Measurements from ENCODE around the gene DNAH1. TPM values are rescaled to one million over a fixed set of nuclear protein-coding genes. Genes with fewer than 3 reads are reported as not detected.
A peak's percentile ranks its signal among the peaks of the same experiment; 100 is the strongest.

Gene DNAH1
- total RNA-seq (2014; rRNA removed; shearing (Covaris generic)) (0.35 and 1.8 TPM in 2 replicates), polyA plus RNA-seq (2016; fragmentation: Nextera tagmentation; extraction: Ambion mirVana) (0.17 and 0.81 TPM in 2 replicates)
- long read RNA-seq, result 0 reads

DNA sequence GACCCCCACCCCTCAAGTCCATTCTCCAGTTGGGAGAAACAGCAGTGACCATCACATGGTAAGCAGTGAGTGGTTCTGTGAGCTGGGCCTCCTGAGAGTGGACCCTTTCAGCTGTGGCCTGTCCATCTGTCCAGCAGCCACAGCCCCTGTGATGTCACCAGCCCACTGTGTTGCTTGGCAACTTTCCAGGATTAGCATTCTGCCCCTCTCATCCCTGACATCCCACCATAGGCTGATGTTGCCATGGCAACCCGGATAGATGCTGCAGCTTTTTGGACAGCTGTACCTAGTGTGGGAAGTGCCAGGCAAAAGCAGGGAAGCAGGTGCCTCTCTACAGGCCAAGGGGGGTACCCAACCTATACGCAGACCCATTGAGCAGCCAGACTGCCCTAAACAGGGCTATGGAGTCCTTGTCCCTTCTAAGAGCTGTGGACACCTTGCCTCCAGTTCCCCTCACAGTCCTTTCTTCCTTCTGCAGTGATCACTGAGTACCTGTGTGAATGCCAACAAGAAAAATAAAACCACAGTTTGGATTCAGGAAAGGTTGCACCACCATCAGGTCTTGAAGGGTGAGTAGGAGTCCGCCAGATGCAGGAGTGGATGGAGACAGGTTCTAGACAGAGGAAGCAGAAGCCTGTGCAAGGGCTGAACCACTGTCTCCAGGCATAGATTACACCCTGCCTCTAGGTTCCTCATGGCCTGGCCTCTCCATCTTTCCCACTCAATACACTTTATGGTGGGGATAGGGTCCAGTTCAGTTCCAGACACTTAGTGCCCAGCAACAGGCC lies at the start of gene DNAH1:
Gene DNAH1 (plus strand): TSS at position 343 of the 788 bp plus-strand sequence. CDS start 6,124 bp downstream, outside the sequence.
- Histone ChIP-seq H3K79me2 (replicated peaks; ENCODE audit: insufficient read depth) (no peaks in the 10 kb centered on the region), H3K4me1 (ENCODE audit: insufficient read depth) (peaks cover 5% of the 10 kb centered on the region; the same call in 1 of the 2 replicates), H2AFZ (peak within 1 kb of the TSS; percentile 92; the same call in 1 of the 2 replicates), H4K20me1 (replicated peaks; ENCODE audit: insufficient read depth) (no peaks in the 10 kb centered on the region), H3K4me2 (peak within 1 kb of the TSS; percentile 78), H3K27ac (ENCODE audit: low read depth) (no peak within 1 kb of the TSS), H3K27me3 (ENCODE audit: insufficient read depth) (peaks cover 7% of the 10 kb centered on the region; the same call in 1 of the 2 replicates), H3K9me2 (ENCODE audit: insufficient read depth) (no peaks in the 10 kb centered on the region), H3K36me3 (ENCODE audit: insufficient read depth) (no peaks in the 10 kb centered on the region), H3F3A (replicated peaks; ENCODE audit: low read depth) (0 out of 2 replicates have a peak, but pooled peaks cover 4% of the 10 kb centered on the region), H3K4me3 (peak within 1 kb of the TSS; percentile 56)
- peak within 1 kb of the TSS; percentile 75 for H3K4me3 Mint-ChIP-seq
- H3K4me1 Mint-ChIP-seq, result peaks cover 15% of the 10 kb centered on the region
- DNase-seq (ENCODE audit: low spot score) (no peak), ATAC-seq (no peak)
- H3K36me3 Mint-ChIP-seq (ENCODE audit: low read depth), result no peaks in the 10 kb centered on the region
- H3K27ac Mint-ChIP-seq, result no peak within 1 kb of the TSS
- no peaks in the 10 kb centered on the region for H3K9me3 Mint-ChIP-seq
- TF ChIP-seq ZNF114 (CRISPR knock-in tag; IDR thresholded peaks at IDR 0.05) (no peak), CREB1 (CRISPR knock-in tag; IDR thresholded peaks at IDR 0.05; ENCODE audit: low read depth) (no peak), EZH2 (IDR thresholded peaks at IDR 0.05; ENCODE audit: low read depth, unreplicated experiment) (no peak)
- peaks cover 7% of the 10 kb centered on the region for H3K27me3 Mint-ChIP-seq (ENCODE audit: insufficient read depth, low read depth, poor library complexity)

DNA sequence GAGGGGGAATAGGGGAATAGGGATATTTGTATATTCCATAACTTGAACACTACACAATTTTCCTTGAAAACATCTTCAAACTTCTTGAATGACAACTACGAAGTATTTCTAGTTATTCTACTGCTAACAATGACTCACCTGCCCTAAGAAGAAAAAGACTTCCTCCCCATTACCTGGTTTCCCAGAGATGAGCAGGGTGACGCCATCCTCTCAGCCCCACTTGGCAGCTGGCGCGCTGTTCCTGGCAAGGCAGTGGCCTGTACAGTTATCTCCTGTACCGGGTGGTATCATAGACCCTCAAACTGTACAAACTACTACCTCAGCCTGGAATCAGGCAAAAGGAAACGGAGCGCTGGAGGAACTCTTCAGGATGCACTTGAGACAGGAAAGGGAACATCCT lies 48.1 kb upstream of the DNAH1 start:
- no peaks in the 10 kb centered on the region for H3K4me1 ChIP-seq (ENCODE audit: insufficient read depth)
- peaks cover 2% of the 10 kb centered on the region for H3K27me3 Mint-ChIP-seq (ENCODE audit: insufficient read depth, low read depth, poor library complexity)
- peaks cover 94% of the 10 kb centered on the region for H3K79me2 ChIP-seq (replicated peaks; ENCODE audit: insufficient read depth)
- no peaks in the 10 kb centered on the region for H3K9me3 Mint-ChIP-seq
- DNase-seq (ENCODE audit: low spot score) (no peak), ATAC-seq (no peak)
- peaks cover 16% of the 10 kb centered on the region for H3F3A ChIP-seq (replicated peaks; ENCODE audit: low read depth)
- no peak overlapping the region for H3K4me2 ChIP-seq
- no peak overlapping the region for H2AFZ ChIP-seq
- no peak overlapping the region for H3K4me3 Mint-ChIP-seq
- no peak overlapping the region for H3K27ac Mint-ChIP-seq
- H3K9me2 ChIP-seq (ENCODE audit: insufficient read depth), result no peaks in the 10 kb centered on the region
- H3K36me3 ChIP-seq (ENCODE audit: insufficient read depth), result peaks cover 55% of the 10 kb centered on the region
- peaks cover 62% of the 10 kb centered on the region for H4K20me1 ChIP-seq (replicated peaks; ENCODE audit: insufficient read depth)
- no peaks in the 10 kb centered on the region for H3K27me3 ChIP-seq (ENCODE audit: insufficient read depth)
- H3K36me3 Mint-ChIP-seq (ENCODE audit: low read depth), result peaks cover 86% of the 10 kb centered on the region
- H3K27ac ChIP-seq (ENCODE audit: low read depth), result no peak overlapping the region
- no peak overlapping the region for H3K4me3 ChIP-seq
- H3K4me1 Mint-ChIP-seq, result no peaks in the 10 kb centered on the region; the same call in 2 of the 3 replicates
- TF ChIP-seq EZH2 (IDR thresholded peaks at IDR 0.05; ENCODE audit: low read depth, unreplicated experiment) (no peak), JUNB (IDR thresholded peaks at IDR 0.05; ENCODE audit: unreplicated experiment) (no peak), ZNF331 (CRISPR knock-in tag; IDR thresholded peaks at IDR 0.05; ENCODE audit: low read depth) (no peak), ETS1 (IDR thresholded peaks at IDR 0.05) (no peak), EZH2phosphoT487 (IDR thresholded peaks at IDR 0.05; ENCODE audit: unreplicated experiment) (no peak), STAT1 (IDR thresholded peaks at IDR 0.05; ENCODE audit: unreplicated experiment) (no peak), ZNF462 (CRISPR knock-in tag; IDR thresholded peaks at IDR 0.05) (no peak), ZNF114 (CRISPR knock-in tag; IDR thresholded peaks at IDR 0.05) (no peak), POLR2AphosphoS5 (IDR thresholded peaks at IDR 0.05; ENCODE audit: low read depth) (no peak), CREB1 (CRISPR knock-in tag; IDR thresholded peaks at IDR 0.05; ENCODE audit: low read depth) (no peak)
- TF ChIP-seq, protein P1, sequence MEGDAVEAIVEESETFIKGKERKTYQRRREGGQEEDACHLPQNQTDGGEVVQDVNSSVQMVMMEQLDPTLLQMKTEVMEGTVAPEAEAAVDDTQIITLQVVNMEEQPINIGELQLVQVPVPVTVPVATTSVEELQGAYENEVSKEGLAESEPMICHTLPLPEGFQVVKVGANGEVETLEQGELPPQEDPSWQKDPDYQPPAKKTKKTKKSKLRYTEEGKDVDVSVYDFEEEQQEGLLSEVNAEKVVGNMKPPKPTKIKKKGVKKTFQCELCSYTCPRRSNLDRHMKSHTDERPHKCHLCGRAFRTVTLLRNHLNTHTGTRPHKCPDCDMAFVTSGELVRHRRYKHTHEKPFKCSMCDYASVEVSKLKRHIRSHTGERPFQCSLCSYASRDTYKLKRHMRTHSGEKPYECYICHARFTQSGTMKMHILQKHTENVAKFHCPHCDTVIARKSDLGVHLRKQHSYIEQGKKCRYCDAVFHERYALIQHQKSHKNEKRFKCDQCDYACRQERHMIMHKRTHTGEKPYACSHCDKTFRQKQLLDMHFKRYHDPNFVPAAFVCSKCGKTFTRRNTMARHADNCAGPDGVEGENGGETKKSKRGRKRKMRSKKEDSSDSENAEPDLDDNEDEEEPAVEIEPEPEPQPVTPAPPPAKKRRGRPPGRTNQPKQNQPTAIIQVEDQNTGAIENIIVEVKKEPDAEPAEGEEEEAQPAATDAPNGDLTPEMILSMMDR (conservative IDR thresholded peaks at IDR 0.05; ENCODE audit: low read depth in 2 of 2), result no peak

All from GM23338 (cell line).